AG09309 (cell line): Measurements from ENCODE around the gene DNAI1.

Experiments used
- DNase-seq: peaks from one replicate; pipeline ENCODE4 v3.0.0-alpha.2; 2010; ENCODE audit warnings: low read depth
- H3K4me3 ChIP-seq: 2 replicates; pipeline ENCODE4 v1.5.1; 2011; ENCODE audit warnings: mild to moderate bottlenecking, low read depth, low read length, moderate library complexity; ENCODE audit not compliant: control insufficient read depth
- TF ChIP-seq, protein P1 (sequence below): IDR thresholded peaks from 2 replicates; pipeline ENCODE4 v1.5.1; 2011; ENCODE audit warnings: mild to moderate bottlenecking, low read depth, low read length, inconsistent platforms; ENCODE audit not compliant: insufficient read depth, control insufficient read depth; ENCODE audit errors: missing control alignments

The DNAI1 gene

GRCh38 chr9:34566322-34566721, 107.7 kb downstream of the DNAI1 start:
- H3K4me3 ChIP-seq = no peak overlapping the region
- TF ChIP-seq, protein P1, sequence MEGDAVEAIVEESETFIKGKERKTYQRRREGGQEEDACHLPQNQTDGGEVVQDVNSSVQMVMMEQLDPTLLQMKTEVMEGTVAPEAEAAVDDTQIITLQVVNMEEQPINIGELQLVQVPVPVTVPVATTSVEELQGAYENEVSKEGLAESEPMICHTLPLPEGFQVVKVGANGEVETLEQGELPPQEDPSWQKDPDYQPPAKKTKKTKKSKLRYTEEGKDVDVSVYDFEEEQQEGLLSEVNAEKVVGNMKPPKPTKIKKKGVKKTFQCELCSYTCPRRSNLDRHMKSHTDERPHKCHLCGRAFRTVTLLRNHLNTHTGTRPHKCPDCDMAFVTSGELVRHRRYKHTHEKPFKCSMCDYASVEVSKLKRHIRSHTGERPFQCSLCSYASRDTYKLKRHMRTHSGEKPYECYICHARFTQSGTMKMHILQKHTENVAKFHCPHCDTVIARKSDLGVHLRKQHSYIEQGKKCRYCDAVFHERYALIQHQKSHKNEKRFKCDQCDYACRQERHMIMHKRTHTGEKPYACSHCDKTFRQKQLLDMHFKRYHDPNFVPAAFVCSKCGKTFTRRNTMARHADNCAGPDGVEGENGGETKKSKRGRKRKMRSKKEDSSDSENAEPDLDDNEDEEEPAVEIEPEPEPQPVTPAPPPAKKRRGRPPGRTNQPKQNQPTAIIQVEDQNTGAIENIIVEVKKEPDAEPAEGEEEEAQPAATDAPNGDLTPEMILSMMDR = no peak
- no peak for DNase-seq

- no peak for DNase-seq
- no peak overlapping the region for H3K4me3 ChIP-seq
- TF ChIP-seq, protein P1 = no peak
These were observed 108.4 kb downstream of the DNAI1 start for GRCh38 chr9:34566972-34567371.

DNA sequence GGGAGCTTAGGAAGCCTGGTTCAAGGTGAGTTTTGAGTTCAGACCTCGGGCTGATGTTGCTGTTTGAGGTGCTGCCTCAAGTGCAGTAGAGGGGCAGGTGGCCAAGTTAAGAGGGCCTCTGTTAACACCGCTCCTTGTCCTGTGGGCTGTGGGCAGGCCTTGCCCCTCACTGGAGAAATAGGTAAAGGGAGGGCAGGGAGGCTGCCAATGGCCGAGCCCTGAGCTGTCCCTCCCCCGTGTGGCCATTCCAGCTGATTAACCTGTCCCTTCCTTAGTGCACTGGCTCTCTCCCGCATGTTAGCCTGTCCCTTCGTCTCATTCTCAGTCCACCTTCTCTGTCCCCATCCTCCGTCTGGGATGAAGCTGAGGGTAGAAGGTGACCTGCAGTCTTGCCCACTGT, 109.5 kb downstream of the DNAI1 start:
- no peak overlapping the region for H3K4me3 ChIP-seq
- TF ChIP-seq, protein P1 = no peak
- DNase-seq = no peak

DNA sequence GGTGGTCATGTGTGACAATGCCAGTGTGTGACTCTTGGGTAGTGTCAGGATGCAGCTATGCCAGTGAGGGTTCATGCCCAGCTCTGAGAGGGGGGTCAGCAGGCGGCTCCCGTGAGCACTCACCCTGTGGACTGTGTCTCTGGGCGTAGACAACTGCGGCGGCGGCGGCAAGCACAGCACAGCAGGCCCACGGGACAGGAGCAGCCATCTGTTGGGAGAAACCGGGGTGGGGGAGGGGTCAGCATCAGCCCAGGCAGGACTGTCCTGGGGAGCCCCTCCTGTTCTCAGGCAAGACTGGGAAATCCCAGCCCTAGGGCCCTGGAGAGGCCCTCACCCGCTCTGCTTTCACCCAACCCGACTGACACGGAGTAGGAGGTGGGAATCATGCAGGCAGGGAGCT, 110.2 kb downstream of the DNAI1 start:
- no peak for DNase-seq
- no peak overlapping the region for H3K4me3 ChIP-seq
- TF ChIP-seq, protein P1 = no peak

GRCh38 chr9:34570376-34570775, 111.8 kb downstream of the DNAI1 start:
- no peak overlapping the region for H3K4me3 ChIP-seq
- TF ChIP-seq, protein P1 = no peak
- no peak for DNase-seq
